ENCODE data around the gene SMIM8. TPM values are rescaled to one million over a fixed set of nuclear protein-coding genes. Genes with fewer than 3 reads are reported as not detected.
"Not testable (repeated sequence)": the region's sequence is repeated elsewhere in the genome, so short reads cannot be mapped to it uniquely, and the experiment has no call there.

SMIM8 gene
- total RNA-seq, 1 donor from 2014 or later: 5.6 TPM

DNA sequence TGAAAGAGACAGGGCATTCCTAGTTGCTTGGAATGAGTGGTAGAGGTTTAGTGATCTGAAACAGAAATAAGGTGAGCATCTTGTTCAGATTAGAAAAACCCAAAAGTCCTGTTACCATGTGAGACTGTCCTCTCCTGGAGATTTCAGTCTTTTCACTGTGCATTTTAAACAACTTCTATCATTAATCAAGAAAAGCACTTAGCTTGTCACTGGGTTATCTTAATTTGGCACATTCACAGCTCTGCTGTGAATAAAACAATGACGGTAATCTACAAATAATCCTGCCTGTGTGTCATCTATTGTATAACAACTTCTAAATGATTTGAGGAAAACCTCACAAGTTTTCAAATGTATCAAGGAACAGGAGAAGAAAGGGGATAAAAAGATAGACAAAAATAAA, 9.5 kb upstream of the SMIM8 start:
- Histone ChIP-seq H3K4me3 (no peak overlapping the region), H3K4me1 (no peaks in the 10 kb centered on the region), H3K27me3 (no peaks in the 10 kb centered on the region), H3K27ac (no peak overlapping the region), H3K36me3 (no peaks in the 10 kb centered on the region), H3K9me3 (no peaks in the 10 kb centered on the region)
- no peak for TF ChIP-seq POLR2AphosphoS5 (IDR thresholded peaks at IDR 0.05; ENCODE audit: insufficient read depth in 1 of 2, low read depth in 1 of 2)
- TF ChIP-seq, protein P1, sequence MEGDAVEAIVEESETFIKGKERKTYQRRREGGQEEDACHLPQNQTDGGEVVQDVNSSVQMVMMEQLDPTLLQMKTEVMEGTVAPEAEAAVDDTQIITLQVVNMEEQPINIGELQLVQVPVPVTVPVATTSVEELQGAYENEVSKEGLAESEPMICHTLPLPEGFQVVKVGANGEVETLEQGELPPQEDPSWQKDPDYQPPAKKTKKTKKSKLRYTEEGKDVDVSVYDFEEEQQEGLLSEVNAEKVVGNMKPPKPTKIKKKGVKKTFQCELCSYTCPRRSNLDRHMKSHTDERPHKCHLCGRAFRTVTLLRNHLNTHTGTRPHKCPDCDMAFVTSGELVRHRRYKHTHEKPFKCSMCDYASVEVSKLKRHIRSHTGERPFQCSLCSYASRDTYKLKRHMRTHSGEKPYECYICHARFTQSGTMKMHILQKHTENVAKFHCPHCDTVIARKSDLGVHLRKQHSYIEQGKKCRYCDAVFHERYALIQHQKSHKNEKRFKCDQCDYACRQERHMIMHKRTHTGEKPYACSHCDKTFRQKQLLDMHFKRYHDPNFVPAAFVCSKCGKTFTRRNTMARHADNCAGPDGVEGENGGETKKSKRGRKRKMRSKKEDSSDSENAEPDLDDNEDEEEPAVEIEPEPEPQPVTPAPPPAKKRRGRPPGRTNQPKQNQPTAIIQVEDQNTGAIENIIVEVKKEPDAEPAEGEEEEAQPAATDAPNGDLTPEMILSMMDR (IDR thresholded peaks at IDR 0.05): no peak
- no peak for TF ChIP-seq POLR2A (IDR thresholded peaks at IDR 0.05)
- DNase-seq (ENCODE audit: extremely low spot score in 2 of 2): no peak
- intact Hi-C loops (cut with DNase I): no loop called here

DNA sequence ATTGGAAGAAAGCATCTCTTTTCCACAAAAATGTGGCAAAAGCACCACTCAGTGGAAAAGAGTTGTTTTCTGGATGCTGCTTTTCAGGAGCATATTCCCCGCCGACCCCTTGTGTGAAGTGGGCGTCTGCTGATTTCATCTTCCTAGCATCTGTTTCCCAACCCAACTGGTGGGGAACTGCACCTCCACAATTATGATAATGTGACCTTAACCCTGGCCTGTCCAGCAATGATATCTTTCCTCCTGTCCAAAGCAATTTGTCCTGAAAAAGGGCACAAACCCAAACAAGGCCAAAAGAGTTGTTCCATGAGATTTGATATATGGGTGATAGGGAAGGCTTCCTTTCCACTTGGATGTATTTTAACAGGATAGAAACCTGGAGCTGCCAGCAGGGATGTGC, 7.3 kb upstream of the SMIM8 start:
- TF ChIP-seq POLR2AphosphoS5 (IDR thresholded peaks at IDR 0.05; ENCODE audit: insufficient read depth in 1 of 2, low read depth in 1 of 2): no peak
- TF ChIP-seq POLR2A (IDR thresholded peaks at IDR 0.05): no peak
- intact Hi-C loops (cut with DNase I): no loop called here
- Histone ChIP-seq H3K9me3 (no peaks in the 10 kb centered on the region), H3K4me1 (no peaks in the 10 kb centered on the region), H3K36me3 (no peaks in the 10 kb centered on the region), H3K27me3 (no peaks in the 10 kb centered on the region), H3K4me3 (no peak overlapping the region), H3K27ac (no peak overlapping the region)
- DNase-seq (ENCODE audit: extremely low spot score in 2 of 2): no peak

DNA sequence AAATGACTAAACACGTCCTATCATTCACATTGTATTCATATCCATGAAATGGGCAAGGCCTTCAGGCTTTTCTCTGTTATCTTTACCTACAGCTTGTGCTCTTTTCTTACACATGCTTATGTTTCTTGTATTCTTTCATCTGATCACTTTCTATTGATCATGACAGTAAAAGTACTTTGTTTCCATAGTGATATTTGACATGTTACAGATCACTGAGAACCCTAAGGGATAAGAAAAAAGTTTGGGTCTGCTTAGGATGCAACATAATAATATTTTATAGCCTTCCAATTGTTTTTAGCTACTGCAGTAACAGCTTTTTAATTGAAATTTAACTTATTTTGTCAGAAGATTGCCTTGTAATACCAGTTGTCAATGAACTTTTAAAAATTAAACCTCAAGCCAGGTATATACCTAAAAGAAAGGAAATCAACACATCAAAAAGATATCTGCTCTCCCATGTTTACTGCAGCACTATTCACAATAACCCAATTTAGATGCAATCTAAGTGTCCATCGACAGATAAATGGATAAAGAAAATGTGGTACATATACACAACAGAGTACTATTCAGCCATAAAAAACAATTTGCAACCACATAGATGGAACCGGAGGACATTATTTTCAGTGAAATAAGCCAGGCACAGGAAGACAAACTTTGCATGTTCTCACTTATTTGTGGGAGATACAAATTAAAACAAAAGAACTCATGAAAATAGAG, 3.0 kb upstream of the SMIM8 start:
- H3K9me3 ChIP-seq: no peaks in the 10 kb centered on the region
- TF ChIP-seq POLR2AphosphoS5 (IDR thresholded peaks at IDR 0.05; ENCODE audit: insufficient read depth in 1 of 2, low read depth in 1 of 2) (no peak), POLR2A (IDR thresholded peaks at IDR 0.05) (no peak)
- TF ChIP-seq, protein P1 (IDR thresholded peaks at IDR 0.05): no peak
- intact Hi-C loops (cut with DNase I): no loop called here

GRCh38 chr6:87323880-87324279, 1.5 kb downstream of the SMIM8 start:
- H3K4me3 ChIP-seq; DNase-seq (ENCODE audit: extremely low spot score in 2 of 2); intact Hi-C loops (cut with DNase I); H3K9me3 ChIP-seq; H3K36me3 ChIP-seq; H3K4me1 ChIP-seq; H3K27me3 ChIP-seq; H3K27ac ChIP-seq: not testable (repeated sequence)

More for the DNA sequence above, 3.0 kb upstream of the SMIM8 start:
- Histone ChIP-seq H3K27ac (no peak overlapping the region), H3K4me1 (peaks cover 4% of the 10 kb centered on the region), H3K27me3 (no peaks in the 10 kb centered on the region), H3K36me3 (no peaks in the 10 kb centered on the region), H3K4me3 (no peak overlapping the region)
- DNase-seq (ENCODE audit: extremely low spot score in 2 of 2): no peak

GRCh38 chr6:87330961-87331360, 8.6 kb downstream of the SMIM8 start:
- Histone ChIP-seq H3K27me3 (no peaks in the 10 kb centered on the region), H3K27ac (no peak overlapping the region), H3K9me3 (no peaks in the 10 kb centered on the region), H3K4me3 (no peak overlapping the region), H3K4me1 (peaks cover 9% of the 10 kb centered on the region), H3K36me3 (no peaks in the 10 kb centered on the region)
- no peak for DNase-seq (ENCODE audit: extremely low spot score in 2 of 2)
- intact Hi-C loops (cut with DNase I): no loop called here
- TF ChIP-seq POLR2AphosphoS5 (IDR thresholded peaks at IDR 0.05; ENCODE audit: insufficient read depth in 1 of 2, low read depth in 1 of 2): no peak
- TF ChIP-seq POLR2A (IDR thresholded peaks at IDR 0.05): no peak
- TF ChIP-seq, protein P1 (IDR thresholded peaks at IDR 0.05): no peak

GRCh38 chr6:87333033-87333432, 10.6 kb downstream of the SMIM8 start:
- Histone ChIP-seq H3K27me3 (no peaks in the 10 kb centered on the region), H3K4me3 (no peak overlapping the region), H3K36me3 (no peaks in the 10 kb centered on the region), H3K27ac (no peak overlapping the region), H3K4me1 (peaks cover 9% of the 10 kb centered on the region), H3K9me3 (no peaks in the 10 kb centered on the region)
- no peak for DNase-seq (ENCODE audit: extremely low spot score in 2 of 2)
- no peak for TF ChIP-seq POLR2A (IDR thresholded peaks at IDR 0.05)
- TF ChIP-seq, protein P1 (IDR thresholded peaks at IDR 0.05): no peak
- no peak for TF ChIP-seq POLR2AphosphoS5 (IDR thresholded peaks at IDR 0.05; ENCODE audit: insufficient read depth in 1 of 2, low read depth in 1 of 2)
- intact Hi-C loops (cut with DNase I): no loop called here
